Ishikawa (cell line): ENCODE measurements around the gene BIRC6.

Source experiments
- CEBPB ChIP-seq: IDR thresholded peaks from 2 replicates; pipeline ENCODE4 v1.6.1; 2012
- EGR1 ChIP-seq: IDR thresholded peaks from 2 replicates; pipeline ENCODE4 v1.6.1; 2012
- TEAD4 ChIP-seq: IDR thresholded peaks from 2 replicates; pipeline ENCODE4 v1.6.1; 2012
- YY1 ChIP-seq: IDR thresholded peaks from 2 replicates; pipeline ENCODE4 v1.6.1; 2012; ENCODE audit warnings: low read depth
- ZBTB7A ChIP-seq: IDR thresholded peaks from 2 replicates; pipeline ENCODE4 v1.6.1; 2012; ENCODE audit warnings: low read depth

DNA sequence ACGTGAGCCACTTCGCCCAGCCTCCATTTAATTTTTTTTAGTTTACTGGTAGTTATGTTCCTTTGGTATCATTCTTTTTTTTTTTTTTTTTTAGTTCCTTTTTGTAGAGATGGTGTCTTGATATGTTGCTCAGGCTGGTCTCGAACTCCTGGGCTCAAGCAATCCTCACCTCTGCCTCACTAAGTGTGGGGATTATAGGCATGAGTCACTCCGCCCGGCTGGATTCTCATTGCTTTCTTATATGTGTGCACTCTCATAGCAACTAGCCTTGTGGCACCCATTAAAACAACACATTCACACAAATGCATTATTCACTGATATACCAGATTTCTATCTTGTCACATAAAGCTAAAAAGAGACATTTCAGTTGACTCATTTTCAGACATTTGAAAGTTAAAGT lies 275.3 kb downstream of the BIRC6 start:
- TF ChIP-seq TEAD4 = no peak
- no peak for TF ChIP-seq YY1
- no peak for TF ChIP-seq EGR1
- TF ChIP-seq CEBPB = no peak
- no peak for TF ChIP-seq ZBTB7A
